Loucy (cell line): Measurements from ENCODE around the gene ARRDC1.

Source experiments
- CTCF ChIP-seq: fragments of 200-600 bp; sonication (generic); conservative IDR thresholded peaks from 2 replicates; pipeline ENCODE4 v1.5.1; 2014; ENCODE audit warnings: mild to moderate bottlenecking, antibody characterized with exemption, low read length
- EZH2phosphoT487 ChIP-seq: fragments of 200-600 bp; IDR thresholded peaks from 2 replicates; pipeline ENCODE4 v1.6.1; 2018; ENCODE audit warnings: antibody characterized with exemption, mild to moderate bottlenecking, moderate library complexity, borderline replicate concordance

GRCh38 chr9:137598943-137599342 lies 6.5 kb upstream of the ARRDC1 start:
- TF ChIP-seq CTCF (no peak), EZH2phosphoT487 (no peak)
